Measurements from ENCODE around the gene PTAFR. TPM values are rescaled to one million over a fixed set of nuclear protein-coding genes. Genes with fewer than 3 reads are reported as not detected.

PTAFR gene
- total RNA-seq, 2 experiments from 2014 or later = 0.47 to 0.53 TPM

DNA sequence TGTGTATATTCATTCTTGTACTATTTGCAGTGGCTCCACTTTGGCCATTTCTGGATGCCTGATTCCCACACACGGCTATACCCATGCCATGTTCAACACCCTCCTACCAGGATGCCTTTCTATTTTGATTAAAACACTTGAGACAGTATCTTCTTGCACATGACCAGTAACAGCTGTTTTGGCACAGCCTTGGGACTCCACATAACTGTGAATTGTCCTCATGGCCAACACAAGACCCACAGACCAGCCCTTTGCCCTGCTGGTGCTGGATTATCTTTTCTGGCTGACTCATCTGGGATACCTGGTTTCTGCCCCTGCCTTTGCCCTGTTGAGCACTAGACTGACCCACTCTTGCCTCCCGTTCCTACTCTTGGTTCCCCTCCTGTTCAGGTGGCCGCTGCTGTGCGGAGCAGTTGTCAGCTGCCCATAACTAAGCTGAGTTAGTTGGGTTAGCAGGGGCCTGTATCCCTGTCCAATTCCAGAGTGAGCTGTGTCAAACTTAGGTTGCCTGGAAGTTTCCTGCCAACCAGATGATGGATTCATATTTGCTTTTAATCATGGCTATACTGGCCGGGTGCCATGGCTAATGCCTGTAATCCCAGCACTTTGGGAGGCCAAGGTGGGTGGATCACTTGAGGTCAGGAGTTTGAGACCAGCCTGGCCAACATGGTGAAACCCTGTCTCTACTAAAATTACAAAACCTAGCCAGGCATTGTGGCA lies 77.3 kb downstream of the PTAFR start:
- Histone ChIP-seq H3K4me1 (ENCODE audit: insufficient read depth, low read length) (no peaks in the 10 kb centered on the region), H3K36me3 (ENCODE audit: insufficient read depth, low read length) (no peaks in the 10 kb centered on the region), H3K27me3 (ENCODE audit: control insufficient read depth in 1 of 2, insufficient read depth in 2 of 2, low read length in 2 of 2) (no peaks in the 10 kb centered on the region), H3K27ac (ENCODE audit: low read depth in 1 of 2, low read length in 2 of 2) (no peak overlapping the region), H3K9me3 (ENCODE audit: control insufficient read depth in 1 of 2, insufficient read depth in 1 of 2, low read length in 2 of 2) (no peaks in the 10 kb centered on the region), H3K4me3 (ENCODE audit: low read length) (no peak overlapping the region)
- CTCF ChIA-PET = interaction anchor here (0.7 kb wide), 1 partner anchor 21 kb away, joined by 4 read pairs; no protein-coding TSS in a partner anchor
- intact Hi-C loops (cut with DNase I, micrococcal nuclease) = loop anchor here in 1 of 2 experiments (10.0 kb wide), 1 partner anchor 1086 kb away; the partner anchor contains the start of gene SRSF4
- peaks cover 7% of the 10 kb centered on the region for H3K27me3 Mint-ChIP-seq
- no peaks in the 10 kb centered on the region for H3K36me3 Mint-ChIP-seq (ENCODE audit: low read depth)
- TF ChIP-seq, protein P1, sequence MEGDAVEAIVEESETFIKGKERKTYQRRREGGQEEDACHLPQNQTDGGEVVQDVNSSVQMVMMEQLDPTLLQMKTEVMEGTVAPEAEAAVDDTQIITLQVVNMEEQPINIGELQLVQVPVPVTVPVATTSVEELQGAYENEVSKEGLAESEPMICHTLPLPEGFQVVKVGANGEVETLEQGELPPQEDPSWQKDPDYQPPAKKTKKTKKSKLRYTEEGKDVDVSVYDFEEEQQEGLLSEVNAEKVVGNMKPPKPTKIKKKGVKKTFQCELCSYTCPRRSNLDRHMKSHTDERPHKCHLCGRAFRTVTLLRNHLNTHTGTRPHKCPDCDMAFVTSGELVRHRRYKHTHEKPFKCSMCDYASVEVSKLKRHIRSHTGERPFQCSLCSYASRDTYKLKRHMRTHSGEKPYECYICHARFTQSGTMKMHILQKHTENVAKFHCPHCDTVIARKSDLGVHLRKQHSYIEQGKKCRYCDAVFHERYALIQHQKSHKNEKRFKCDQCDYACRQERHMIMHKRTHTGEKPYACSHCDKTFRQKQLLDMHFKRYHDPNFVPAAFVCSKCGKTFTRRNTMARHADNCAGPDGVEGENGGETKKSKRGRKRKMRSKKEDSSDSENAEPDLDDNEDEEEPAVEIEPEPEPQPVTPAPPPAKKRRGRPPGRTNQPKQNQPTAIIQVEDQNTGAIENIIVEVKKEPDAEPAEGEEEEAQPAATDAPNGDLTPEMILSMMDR (IDR thresholded peaks at IDR 0.05) = no peak
- no peaks in the 10 kb centered on the region for H3K9me3 Mint-ChIP-seq
- POLR2A ChIA-PET = interaction anchor here (0.6 kb wide), 1 partner anchor 9 kb away, joined by 3 read pairs; no protein-coding TSS in a partner anchor
- ATAC-seq (ENCODE audit: poor library complexity) (no peak), DNase-seq (no peak)
- no peak overlapping the region for H3K4me3 Mint-ChIP-seq
- no peak overlapping the region for H3K27ac Mint-ChIP-seq
- H3K4me1 Mint-ChIP-seq (ENCODE audit: low read depth) = no peaks in the 10 kb centered on the region

Other genes starting within 250 kb of the PTAFR start
- not detected for gene SMPDL3B, start 241.7 kb downstream of the PTAFR start, total RNA-seq
- 1 to 10 TPM; 5.4 to 5.5 TPM for gene XKR8, start 216.7 kb downstream of the PTAFR start, total RNA-seq
- 1 to 10 TPM; 5.7 to 6.4 TPM for gene EYA3, start 88.1 kb downstream of the PTAFR start, total RNA-seq
- gene DNAJC8, start 56.3 kb upstream of the PTAFR start, total RNA-seq = 10 to 100 TPM; 56.3 to 56.9 TPM
- 10 to 100 TPM; 77.4 to 78.0 TPM for gene ATP5IF1, start 59.4 kb upstream of the PTAFR start, total RNA-seq
- 1 to 10 TPM; 8.8 to 9.6 TPM for gene SESN2, start 82.8 kb upstream of the PTAFR start, total RNA-seq
- gene MED18, start 152.3 kb upstream of the PTAFR start, total RNA-seq = 1 to 10 TPM; 1.9 to 4.8 TPM
- gene PHACTR4, start 193.1 kb upstream of the PTAFR start, total RNA-seq = 10 to 100 TPM; 26.0 to 26.3 TPM

Data from CD4-positive, alpha-beta T cell (primary cell).